Fibroblast of peridontal ligament (primary cell): ENCODE measurements around the gene SKA1.

ENCODE experiments used
- DNase-seq: peaks from one replicate; pipeline ENCODE4 v3.0.0-alpha.2; 2010; ENCODE audit errors: extremely low read depth

The SKA1 gene

DNA sequence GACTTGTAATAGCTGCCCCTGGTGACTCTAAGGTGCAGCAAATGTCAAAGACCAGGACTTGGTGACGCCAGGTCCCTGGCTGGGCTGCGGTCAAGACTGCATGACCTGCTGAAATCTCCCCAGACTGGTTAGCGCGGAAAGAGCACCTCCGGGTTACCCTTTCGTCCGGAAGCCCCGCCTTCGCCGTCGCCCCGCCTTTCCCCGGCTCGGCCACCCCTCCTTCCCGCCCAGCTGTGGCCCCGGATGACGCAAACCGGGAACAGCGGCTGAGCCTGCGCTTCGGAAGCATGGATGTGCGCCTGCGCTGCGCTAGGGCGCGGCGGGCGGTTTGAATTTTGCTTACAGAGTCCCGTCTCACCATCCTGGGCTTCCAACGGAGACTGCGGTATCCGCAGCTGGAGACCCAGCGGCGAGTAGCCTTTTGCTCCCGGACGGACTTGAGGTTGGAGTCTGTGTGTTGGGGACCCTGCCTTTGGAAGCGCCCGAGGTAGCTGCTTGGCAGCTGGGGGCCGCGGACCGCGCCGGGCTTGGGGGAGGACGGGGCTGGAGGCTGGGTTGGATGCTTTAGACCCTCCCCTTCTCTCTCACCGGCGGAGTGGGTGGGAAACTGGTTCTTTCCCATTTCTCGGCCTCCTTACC lies at the start of gene SKA1:
TSS of gene SKA1 (plus strand) at position 294 of the 639 bp plus-strand sequence. CDS start 785 bp downstream, outside the sequence.
- peak; percentile 88 for DNase-seq

GRCh38 chr18:50327983-50328382 lies 46.9 kb upstream of the SKA1 start:
- no peak for DNase-seq

- no peak for DNase-seq
Observed at GRCh38 chr18:50330176-50330575, 44.7 kb upstream of the SKA1 start.

DNA sequence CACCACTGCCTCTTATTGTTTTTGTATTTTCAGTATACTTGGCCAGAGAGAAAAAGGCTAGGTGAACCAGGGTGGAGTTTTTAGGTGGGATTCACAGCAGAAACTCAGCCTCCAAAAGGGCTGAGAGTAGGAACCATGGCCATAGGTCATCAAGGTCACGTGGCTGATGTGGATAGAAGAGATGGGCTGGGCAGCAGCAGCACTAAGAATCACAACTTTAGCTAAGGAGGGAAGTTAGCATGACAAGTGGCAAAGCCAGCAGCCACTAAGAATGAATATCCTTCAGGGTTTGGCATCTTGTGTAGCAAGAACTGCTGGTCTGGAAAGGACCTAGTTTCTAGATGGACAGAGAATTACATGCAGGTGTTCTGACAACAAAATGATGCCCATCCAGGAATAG lies 43.2 kb upstream of the SKA1 start:
- no peak for DNase-seq

- no peak for DNase-seq
Observed at GRCh38 chr18:50334546-50335152, 40.2 kb upstream of the SKA1 start.

DNA sequence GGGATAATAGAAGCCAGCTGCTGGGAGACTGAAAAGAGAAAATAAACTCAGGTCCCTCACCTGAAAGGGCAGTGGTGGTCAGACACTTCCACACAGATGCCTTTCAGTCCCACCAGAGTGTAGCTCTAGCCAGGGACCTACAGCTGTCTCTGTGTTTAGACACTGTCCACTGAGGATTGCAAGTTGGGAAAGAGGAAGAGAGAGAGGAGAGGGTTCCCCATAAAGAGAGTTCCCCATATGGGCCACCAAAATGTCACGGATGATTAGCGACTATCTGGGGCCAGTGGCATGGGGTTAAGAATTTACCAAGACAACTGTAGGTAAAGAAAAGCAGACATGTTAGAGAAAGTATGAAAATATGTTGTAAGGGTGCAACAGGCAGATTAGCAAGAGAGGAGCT lies 36.7 kb upstream of the SKA1 start:
- no peak for DNase-seq

GRCh38 chr18:50338715-50339114 lies 36.1 kb upstream of the SKA1 start:
- DNase-seq, result no peak

GRCh38 chr18:50340078-50340477 lies 34.8 kb upstream of the SKA1 start:
- DNase-seq, result no peak

DNA sequence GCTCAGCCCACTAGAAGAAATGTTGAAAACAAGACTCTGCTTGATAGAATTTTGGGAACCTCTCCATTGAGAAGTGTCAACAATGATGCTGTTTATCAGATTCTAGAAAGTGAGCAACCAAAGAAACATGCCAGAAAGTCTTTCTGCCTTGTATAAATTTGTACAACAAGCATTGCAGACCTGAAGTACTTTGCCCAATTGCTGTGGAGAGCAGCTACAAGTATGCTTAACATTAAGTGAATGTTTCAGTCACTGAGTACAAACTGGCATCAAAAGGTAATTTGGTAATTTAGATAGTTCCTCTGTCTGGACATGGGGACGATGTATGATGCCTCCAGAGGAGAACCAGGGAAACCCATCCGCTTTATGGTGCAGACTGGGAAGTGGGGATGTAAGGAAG lies 33.4 kb upstream of the SKA1 start:
- DNase-seq, result no peak

- no peak for DNase-seq
Observed at GRCh38 chr18:50350699-50351098, 24.1 kb upstream of the SKA1 start.

DNA sequence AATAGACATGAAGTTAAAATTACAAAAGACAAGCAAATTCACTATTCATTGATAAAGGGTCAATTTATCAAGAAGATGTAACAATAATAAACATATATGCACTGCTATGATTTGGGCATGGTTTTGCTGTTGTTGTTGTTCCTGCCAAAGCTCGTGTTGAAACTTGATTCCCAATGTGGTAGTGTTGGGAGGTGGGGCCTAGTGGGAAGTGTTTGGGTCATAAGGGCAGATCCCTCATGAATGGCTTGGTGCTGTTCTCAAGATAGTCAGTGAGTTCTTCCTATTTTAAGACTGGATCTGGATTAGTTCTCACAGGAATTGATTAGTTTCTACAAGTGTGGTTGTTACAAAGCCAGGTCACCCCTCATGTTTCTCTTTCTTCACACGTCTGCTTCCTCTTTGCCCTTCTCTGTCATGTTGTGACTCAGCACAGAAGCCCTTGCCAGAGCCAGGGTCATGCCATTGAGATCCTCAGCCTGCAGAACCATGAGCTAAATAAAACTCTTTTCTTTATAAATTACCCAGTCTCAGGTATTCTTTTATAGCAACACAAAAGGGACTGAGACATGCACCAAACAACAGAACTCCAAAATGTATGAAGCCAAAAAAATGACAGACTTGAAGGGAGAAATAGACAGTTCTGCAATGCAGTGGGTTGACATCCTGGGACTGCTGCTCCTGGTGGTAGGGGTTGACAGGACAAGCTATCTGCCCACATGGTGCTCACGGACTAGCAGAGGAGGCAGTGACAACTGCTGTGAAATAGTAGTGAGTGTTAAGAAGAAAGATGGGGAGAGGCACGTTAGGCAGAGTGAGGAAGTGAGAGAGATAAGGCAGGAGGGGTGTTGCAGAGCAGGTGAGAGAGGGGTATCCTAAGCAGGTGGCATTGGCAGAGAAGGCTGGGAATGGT lies 18.6 kb upstream of the SKA1 start:
- no peak for DNase-seq

GRCh38 chr18:50358844-50359243 lies 16.0 kb upstream of the SKA1 start:
- DNase-seq, result no peak

- no peak for DNase-seq
Observed at GRCh38 chr18:50359806-50360205, 15.0 kb upstream of the SKA1 start.

DNA sequence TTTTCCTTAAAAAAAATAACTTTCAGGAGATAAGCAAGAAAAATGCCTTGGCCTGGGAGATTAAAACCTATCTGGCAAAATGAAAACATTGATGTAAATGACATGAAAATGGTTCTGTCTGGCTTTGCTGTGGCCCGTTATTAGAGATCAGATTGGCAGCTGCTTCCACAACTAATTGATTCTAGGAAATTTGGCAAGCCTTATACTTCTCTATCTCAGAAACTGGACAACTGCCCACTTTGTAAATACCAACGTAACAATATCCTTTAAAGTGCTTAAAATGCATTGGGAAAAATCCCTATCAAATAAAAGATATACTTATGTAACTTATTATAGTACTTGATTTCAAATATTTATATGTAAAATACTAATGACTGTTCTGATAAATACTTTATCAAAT lies 14.2 kb upstream of the SKA1 start:
- no peak for DNase-seq

DNA sequence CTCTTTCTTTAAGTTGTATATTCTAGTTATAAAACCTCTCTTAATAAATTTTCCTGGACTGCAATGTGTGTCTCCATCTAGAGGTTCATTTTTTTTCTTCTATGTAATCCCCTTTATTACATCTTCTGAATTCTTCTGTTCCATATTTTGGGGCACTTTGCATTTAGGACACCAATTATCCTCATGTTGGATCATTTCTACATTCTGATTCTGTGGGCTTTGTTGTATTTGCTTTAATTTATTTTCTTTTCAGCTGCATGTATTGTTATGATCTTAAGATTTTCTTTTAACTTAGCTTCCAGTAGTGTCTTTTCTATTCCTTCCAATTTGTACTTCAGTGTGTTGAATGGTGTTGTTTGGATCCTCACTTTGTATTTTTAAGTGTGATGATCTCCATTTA lies 5.2 kb upstream of the SKA1 start:
- DNase-seq, result no peak

- no peak for DNase-seq
Observed at GRCh38 chr18:50372743-50373142, 2.1 kb upstream of the SKA1 start.

DNA sequence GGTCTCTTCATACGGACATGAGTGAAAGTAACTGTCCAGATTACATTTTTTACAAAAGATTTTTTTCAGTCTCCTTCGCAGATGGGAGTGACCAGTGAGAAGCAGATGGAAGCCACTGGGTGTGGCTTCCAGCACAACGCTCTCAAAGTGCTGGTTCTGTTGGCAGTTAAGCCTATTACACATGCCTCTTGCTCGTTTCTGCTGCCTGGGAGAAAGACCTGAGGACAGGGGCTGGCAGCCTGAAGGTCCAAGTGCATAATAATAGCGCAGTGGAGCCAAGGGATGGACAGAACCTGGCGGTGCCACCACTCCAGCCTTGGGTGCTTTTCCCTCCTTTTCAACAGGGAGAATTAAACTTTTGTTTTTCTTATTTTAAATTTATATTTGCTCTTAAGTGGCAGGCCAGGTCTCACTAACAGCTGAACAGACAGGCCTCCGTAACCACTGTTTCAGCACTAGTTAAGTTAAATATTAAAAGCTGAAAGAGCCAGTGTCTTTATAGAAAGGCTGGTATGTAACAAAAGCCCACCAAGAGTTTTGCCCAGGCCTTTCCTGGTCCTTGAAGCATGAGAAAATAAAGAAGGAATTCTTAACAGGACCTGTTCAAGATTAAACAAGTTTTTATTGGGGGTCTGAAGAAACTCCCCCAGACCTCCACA lies 1.2 kb upstream of the SKA1 start:
- no peak for DNase-seq

- no peak for DNase-seq
Observed at GRCh38 chr18:50374220-50374752, 560 bp upstream of the SKA1 start.

DNA sequence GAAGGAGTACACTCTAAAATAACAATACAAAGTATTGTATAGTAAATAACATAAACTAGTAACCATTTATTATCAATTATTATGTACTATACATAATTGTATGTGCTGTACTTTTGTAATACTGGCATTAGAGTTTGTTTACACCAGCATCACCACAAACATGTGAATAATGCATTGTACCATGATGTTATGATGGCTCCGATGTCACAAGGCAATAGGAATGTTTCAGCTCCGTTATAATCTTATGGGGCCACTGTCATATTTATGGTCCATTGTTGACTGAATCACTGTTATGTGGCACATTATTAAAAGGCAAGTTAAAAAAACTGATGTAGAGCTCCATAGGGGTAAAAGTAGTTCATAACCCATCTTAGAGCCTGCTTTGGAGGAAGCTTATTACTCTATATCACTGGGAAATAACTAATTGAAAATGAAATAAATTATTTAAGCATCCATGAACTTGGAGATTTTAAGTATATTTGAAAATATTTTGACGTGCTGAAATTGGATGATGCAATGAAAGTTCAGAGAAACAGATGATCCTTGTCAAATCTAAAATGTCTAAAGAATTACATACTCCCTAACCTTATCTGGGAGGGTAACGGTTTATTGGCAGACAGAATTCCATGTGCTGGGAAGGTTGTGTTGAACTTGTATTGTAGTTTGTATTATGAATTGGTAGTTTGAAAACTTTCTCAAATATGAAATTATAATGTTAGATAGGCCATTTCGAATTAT lies 2.4 kb downstream of the SKA1 start:
- DNase-seq, result no peak

DNA sequence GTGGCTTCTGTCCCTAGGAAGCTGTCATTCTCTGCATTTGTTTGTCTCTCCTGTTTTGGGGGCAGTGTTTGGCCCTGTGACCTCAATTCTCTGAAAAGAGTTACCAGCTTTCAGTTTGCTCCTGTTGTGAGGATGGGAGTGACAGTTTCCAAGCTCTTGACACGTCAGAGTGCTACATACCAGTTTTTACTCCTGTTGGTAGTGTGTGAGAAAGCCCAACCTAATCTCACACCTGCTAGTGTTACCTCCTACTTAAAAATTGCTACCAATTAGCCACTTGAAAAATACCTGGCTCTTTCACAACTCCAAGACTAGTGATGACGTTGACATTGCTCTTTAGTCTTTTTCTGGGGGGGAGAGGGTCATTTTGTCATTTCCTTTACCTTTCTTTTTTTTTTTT lies 14.1 kb downstream of the SKA1 start:
- no peak for DNase-seq

DNA sequence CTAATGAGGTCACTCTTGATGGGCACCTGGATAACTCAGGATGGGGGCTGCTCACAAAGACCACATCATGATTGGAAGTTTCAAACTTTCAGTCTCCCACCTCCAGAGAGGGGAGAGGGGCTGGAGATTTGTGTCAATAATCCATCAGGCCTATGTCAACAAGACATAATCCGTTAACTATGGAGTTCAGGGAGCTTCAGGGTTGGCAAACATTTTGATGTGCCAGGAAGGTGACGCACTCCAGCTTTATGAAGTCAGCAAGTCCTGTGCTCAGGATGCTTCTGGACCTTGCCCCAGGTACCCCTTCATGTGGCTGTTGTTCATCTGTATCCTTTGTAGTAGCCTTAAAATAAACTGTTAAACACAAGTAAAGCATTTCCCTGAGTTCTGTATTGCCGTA lies 19.0 kb downstream of the SKA1 start:
- DNase-seq, result no peak
